ENCODE results near the gene CREB3L2. TPM values are rescaled to one million over a fixed set of nuclear protein-coding genes. Genes with fewer than 3 reads are reported as not detected.

The CREB3L2 gene
- total and polyA plus RNA-seq, 10 of the 15 experiments (the other 5 are each of a cell fraction or from before 2014, with no cell fraction given), result 6.4 to 67.1 (median 26.2) TPM

DNA sequence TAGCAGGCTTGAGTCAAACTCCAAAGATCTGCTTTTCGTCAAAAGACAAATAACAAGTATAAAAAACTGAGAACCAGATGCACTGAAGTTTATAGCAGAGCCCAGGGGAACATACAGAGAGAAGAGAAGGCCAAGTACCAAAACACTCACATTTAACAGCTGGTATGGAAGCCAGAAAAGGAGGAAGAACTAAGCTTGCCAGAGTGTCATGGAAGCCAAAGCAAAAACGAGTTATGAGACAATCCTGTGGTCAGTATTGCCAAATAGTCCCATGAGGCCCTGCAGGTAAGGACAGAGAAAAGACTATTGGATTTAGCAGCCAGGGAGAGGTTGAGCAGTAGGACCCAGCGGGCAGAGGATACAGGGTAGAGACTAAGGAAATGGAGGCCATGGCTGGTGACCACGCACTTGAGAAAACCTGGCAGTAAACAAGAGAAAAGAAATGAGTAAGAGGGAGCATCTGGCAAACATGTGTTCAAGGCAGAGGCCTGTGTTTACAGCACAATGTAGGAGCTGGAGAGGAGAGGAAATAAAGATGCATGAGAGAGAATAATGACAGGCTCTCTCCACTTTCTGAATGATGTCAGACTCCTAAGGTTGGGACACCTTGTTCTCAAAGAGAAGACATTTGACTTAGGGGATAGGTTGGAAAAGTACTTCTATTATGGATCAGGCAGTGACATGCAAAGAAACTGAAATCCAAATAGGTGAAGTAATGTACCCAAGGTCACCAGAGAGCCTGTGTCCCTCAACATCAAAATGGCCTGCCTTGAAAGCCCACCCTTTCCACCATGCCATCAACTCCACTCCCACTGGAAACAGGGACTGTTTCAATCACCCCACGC, 9.1 kb downstream of the CREB3L2 start (continued):
- TF ChIP-seq, protein P1, sequence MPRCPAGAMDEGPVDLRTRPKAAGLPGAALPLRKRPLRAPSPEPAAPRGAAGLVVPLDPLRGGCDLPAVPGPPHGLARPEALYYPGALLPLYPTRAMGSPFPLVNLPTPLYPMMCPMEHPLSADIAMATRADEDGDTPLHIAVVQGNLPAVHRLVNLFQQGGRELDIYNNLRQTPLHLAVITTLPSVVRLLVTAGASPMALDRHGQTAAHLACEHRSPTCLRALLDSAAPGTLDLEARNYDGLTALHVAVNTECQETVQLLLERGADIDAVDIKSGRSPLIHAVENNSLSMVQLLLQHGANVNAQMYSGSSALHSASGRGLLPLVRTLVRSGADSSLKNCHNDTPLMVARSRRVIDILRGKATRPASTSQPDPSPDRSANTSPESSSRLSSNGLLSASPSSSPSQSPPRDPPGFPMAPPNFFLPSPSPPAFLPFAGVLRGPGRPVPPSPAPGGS (IDR thresholded peaks at IDR 0.05; ENCODE audit: borderline replicate concordance, insufficient read depth, low read depth, low read length, poor library complexity, severe bottlenecking), result no peak
- TF ChIP-seq ZBTB4 (CRISPR knock-in tag; IDR thresholded peaks at IDR 0.05), result no peak
- no peak for TF ChIP-seq GATAD2B (conservative IDR thresholded peaks at IDR 0.05; ENCODE audit: low read depth)
- TF ChIP-seq NFIC (IDR thresholded peaks at IDR 0.05; ENCODE audit: low read depth, low read length), result peak; percentile 52; the same call in 1 of the 2 replicates
- TF ChIP-seq ELK1 (IDR thresholded peaks at IDR 0.05; ENCODE audit: low read depth, low read length), result no peak
- TF ChIP-seq, protein P2, sequence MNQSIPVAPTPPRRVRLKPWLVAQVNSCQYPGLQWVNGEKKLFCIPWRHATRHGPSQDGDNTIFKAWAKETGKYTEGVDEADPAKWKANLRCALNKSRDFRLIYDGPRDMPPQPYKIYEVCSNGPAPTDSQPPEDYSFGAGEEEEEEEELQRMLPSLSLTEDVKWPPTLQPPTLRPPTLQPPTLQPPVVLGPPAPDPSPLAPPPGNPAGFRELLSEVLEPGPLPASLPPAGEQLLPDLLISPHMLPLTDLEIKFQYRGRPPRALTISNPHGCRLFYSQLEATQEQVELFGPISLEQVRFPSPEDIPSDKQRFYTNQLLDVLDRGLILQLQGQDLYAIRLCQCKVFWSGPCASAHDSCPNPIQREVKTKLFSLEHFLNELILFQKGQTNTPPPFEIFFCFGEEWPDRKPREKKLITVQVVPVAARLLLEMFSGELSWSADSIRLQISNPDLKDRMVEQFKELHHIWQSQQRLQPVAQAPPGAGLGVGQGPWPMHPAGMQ (IDR thresholded peaks at IDR 0.05; ENCODE audit: borderline replicate concordance), result no peak
- TF ChIP-seq PBX3 (IDR thresholded peaks at IDR 0.05; ENCODE audit: insufficient replicate concordance, low read depth, low read length), result no peak
- 0 out of 4 replicates have a peak, but pooled peaks of 1 of the 2 experiments have one; percentile 54 for TF ChIP-seq ETV6 (conservative IDR thresholded peaks at IDR 0.05 in 1 of 2, IDR thresholded peaks at IDR 0.05 in 1 of 2; ENCODE audit: borderline replicate concordance in 1 of 2, low read depth in 1 of 2)
- TF ChIP-seq RB1 (IDR thresholded peaks at IDR 0.05; ENCODE audit: borderline replicate concordance), result no peak
- TF ChIP-seq JUNB (IDR thresholded peaks at IDR 0.05), result peak; percentile 49; the same call in 1 of the 2 replicates
- no peak for TF ChIP-seq HDAC2 (IDR thresholded peaks at IDR 0.05)
- TF ChIP-seq, protein P3, sequence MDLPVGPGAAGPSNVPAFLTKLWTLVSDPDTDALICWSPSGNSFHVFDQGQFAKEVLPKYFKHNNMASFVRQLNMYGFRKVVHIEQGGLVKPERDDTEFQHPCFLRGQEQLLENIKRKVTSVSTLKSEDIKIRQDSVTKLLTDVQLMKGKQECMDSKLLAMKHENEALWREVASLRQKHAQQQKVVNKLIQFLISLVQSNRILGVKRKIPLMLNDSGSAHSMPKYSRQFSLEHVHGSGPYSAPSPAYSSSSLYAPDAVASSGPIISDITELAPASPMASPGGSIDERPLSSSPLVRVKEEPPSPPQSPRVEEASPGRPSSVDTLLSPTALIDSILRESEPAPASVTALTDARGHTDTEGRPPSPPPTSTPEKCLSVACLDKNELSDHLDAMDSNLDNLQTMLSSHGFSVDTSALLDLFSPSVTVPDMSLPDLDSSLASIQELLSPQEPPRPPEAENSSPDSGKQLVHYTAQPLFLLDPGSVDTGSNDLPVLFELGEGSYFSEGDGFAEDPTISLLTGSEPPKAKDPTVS (IDR thresholded peaks at IDR 0.05; ENCODE audit: low read depth, low read length), result no peak
- TF ChIP-seq EED (IDR thresholded peaks at IDR 0.05; ENCODE audit: low read depth), result peak; percentile 78
- TF ChIP-seq NBN (IDR thresholded peaks at IDR 0.05), result peak; percentile 54; the same call in 1 of the 2 replicates
- TF ChIP-seq IKZF1 (conservative IDR thresholded peaks at IDR 0.05), result peak; percentile 41
- no peak for TF ChIP-seq CHD1 (IDR thresholded peaks at IDR 0.05; ENCODE audit: low read depth, low read length)

Measured in GM12878 (cell line).